Bronchial epithelial cell (primary cell): ENCODE measurements around the gene APP. TPM values are rescaled to one million over a fixed set of nuclear protein-coding genes. Genes with fewer than 3 reads are reported as not detected.

Experiments
- DNase-seq: peaks from one replicate; pipeline ENCODE4 v3.0.0-alpha.2; 2010; ENCODE audit warnings: low read depth
- FAIRE-seq: peaks from 2 replicates; lab custom pipeline; 2011; peaks lifted over from hg19 to GRCh38; lab: Jason Lieb, UNC
- H3K27me3 ChIP-seq: 2 replicates; pipeline ENCODE4 v1.5.1; 2011; ENCODE audit warnings: low read length; ENCODE audit not compliant: control insufficient read depth, insufficient read depth
- H3K36me3 ChIP-seq: 2 replicates; pipeline ENCODE4 v1.5.1; 2011; ENCODE audit warnings: low read length; ENCODE audit not compliant: control insufficient read depth, insufficient read depth
- H3K4me3 ChIP-seq: 2 replicates; pipeline ENCODE4 v1.5.1; 2011; ENCODE audit warnings: mild to moderate bottlenecking, low read depth, low read length, control low read depth
- total RNA-seq: library from RNA; depleted of rRNA; stranded (reverse); fragments of >200 nt; gene quantifications from 2 replicates; pipeline ENCODE4 v1.2.1, GENCODE V29; 2014
- TF ChIP-seq, protein P1 (sequence below): IDR thresholded peaks from 2 replicates; pipeline ENCODE4 v1.5.1; 2011; ENCODE audit warnings: mild to moderate bottlenecking, moderate library complexity, low read length, control low read depth, inconsistent platforms; ENCODE audit not compliant: insufficient read depth, severe bottlenecking

Gene APP
- total RNA-seq, 1 donor from 2014 or later, result 745 TPM

DNA sequence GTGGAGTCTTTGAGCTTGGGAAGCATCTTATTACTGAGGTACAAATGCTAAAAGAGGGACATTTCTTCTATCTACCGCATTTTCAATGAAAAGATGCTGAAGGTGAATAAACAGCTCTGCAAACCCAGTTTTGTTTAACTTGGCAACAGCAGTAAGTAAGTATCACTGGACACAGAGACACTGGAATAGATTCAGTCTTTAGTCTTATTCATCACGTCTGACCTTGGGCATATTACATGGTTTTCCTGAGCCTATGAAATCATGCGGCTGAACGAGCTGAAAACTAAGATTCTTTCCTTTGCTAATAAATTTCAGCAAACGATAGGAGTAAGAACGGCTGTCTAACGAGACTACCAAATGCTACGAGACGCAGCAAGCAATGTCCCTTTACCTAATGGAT, 228.4 kb downstream of the APP start:
- DNase-seq, result no peak
- no peaks in the 10 kb centered on the region for H3K27me3 ChIP-seq
- no peak overlapping the region for H3K4me3 ChIP-seq
- H3K36me3 ChIP-seq, result no peaks in the 10 kb centered on the region
- TF ChIP-seq, protein P1, sequence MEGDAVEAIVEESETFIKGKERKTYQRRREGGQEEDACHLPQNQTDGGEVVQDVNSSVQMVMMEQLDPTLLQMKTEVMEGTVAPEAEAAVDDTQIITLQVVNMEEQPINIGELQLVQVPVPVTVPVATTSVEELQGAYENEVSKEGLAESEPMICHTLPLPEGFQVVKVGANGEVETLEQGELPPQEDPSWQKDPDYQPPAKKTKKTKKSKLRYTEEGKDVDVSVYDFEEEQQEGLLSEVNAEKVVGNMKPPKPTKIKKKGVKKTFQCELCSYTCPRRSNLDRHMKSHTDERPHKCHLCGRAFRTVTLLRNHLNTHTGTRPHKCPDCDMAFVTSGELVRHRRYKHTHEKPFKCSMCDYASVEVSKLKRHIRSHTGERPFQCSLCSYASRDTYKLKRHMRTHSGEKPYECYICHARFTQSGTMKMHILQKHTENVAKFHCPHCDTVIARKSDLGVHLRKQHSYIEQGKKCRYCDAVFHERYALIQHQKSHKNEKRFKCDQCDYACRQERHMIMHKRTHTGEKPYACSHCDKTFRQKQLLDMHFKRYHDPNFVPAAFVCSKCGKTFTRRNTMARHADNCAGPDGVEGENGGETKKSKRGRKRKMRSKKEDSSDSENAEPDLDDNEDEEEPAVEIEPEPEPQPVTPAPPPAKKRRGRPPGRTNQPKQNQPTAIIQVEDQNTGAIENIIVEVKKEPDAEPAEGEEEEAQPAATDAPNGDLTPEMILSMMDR, result no peak
- FAIRE-seq, result no peak

DNA sequence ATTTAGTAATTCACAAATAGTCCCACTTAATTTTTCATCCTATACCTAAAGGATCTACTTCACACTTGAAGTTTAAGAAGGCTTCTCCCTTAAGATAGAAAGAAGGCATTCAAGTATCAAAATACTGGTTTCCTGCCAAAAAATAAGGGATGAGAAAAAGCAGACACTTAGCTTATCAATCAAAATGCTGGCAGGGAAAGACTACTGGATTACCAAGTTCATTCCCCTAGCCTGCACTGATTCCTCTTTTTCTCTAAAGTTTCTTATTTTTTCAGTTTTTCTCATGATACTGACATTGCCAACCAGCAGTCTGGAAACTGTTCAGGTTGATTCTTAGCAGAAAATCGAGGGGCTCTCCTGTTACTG, 231.2 kb downstream of the APP start:
- FAIRE-seq (no peak), DNase-seq (no peak)
- TF ChIP-seq, protein P1, result no peak
- Histone ChIP-seq H3K36me3 (no peaks in the 10 kb centered on the region), H3K4me3 (no peak overlapping the region), H3K27me3 (no peaks in the 10 kb centered on the region)

DNA sequence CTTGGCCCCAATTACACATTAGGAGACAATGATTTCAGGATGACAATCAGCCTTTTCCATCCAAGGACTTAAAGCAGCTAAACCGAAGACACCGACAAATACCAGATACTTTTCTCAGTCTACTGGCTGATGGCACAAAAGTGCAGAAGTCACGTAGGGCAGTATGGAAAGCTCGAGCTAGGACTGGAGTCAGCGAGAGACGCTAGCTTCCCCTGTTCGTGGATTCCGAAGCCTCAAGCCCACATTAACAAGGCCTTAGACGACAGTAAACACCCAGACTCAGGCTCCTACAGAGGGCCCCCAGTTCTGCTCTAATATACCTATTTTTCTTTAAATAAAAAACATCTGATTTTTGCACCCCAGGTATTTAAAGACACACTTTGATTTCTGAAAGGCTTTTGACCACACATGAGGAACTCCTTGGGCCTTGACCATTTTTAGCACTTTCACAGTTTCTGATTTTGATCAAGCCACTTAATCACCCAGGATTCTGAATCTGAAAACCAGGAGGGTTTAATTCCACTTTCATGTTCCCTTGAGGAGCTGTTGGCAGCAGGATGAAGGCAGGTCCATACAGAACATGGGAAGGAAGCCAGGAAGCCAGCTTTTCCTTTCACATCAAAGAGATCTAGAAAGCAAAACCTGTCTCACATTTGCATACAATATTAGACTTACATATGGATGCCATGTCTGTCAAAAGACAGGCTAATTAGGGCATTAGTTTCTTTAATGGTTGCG, 231.7 kb downstream of the APP start:
- DNase-seq (peak; percentile 47), FAIRE-seq (no peak)
- H3K4me3 ChIP-seq, result no peak overlapping the region

DNA sequence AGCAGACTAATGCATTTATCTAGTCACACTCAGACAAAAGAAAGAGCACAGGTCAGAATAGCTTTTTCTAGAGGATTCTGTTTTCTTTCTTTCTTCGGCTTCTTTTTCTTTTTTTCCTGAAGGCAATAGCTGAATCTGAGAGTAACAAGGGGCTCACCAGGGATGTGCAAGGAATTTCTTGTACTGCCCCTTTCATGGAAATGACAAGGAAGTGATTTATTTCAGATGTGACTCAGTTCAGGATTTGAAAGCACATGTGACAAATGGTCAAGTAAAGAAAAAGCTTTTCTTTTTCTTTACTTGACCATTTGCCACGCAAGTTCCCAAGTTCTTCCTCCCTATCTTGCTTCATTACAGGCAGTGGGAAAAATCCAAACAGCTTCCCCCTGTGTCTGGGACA, 233.8 kb downstream of the APP start:
- DNase-seq (no peak), FAIRE-seq (no peak)
- no peaks in the 10 kb centered on the region for H3K27me3 ChIP-seq
- no peaks in the 10 kb centered on the region for H3K36me3 ChIP-seq
- TF ChIP-seq, protein P1, result no peak
- no peak overlapping the region for H3K4me3 ChIP-seq

More for the DNA sequence above, 231.7 kb downstream of the APP start:
- Histone ChIP-seq H3K27me3 (no peaks in the 10 kb centered on the region), H3K36me3 (no peaks in the 10 kb centered on the region)
- TF ChIP-seq, protein P1, result no peak

DNA sequence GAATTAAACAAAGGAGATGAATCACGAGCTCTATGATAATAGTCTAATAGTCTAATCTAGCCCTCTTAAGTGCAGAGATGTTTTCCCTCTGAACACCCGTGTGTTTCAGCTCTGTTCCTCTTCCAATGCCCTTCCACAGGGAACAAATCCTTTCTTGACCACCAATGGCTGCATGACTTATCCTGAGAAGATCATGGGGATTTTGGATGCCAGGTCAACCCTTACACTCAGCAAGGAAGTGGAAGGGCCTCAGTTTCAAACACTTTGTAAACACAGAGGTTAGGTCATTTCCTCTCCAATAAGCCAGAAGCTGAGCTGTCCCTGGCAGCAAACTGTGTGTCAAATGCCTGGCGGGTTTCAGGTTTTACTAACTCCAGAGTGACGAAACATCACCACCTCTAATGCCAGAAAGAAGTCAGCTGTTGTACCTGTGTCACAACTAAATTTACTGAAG, 235.8 kb downstream of the APP start:
- DNase-seq (peak; percentile 99), FAIRE-seq (peak; percentile 88)
- Histone ChIP-seq H3K4me3 (no peak overlapping the region), H3K36me3 (peaks cover 2% of the 10 kb centered on the region), H3K27me3 (no peaks in the 10 kb centered on the region)
- TF ChIP-seq, protein P1, result no peak
